ENCODE results near the gene DMRTA1.
A peak's percentile ranks its signal among the peaks of the same experiment; 100 is the strongest.
"Not testable (repeated sequence)": the region's sequence is repeated elsewhere in the genome, so short reads cannot be mapped to it uniquely, and the experiment has no call there.

Gene DMRTA1

GRCh38 chr9:22469928-22470544 is 23.4 kb downstream of the DMRTA1 start:
- peak; percentile 35 for DNase-seq

- DNase-seq = no peak
Observed at GRCh38 chr9:22481566-22481965, 34.9 kb downstream of the DMRTA1 start.

GRCh38 chr9:22483528-22484070 is 37.0 kb downstream of the DMRTA1 start:
- DNase-seq = no peak

GRCh38 chr9:22496197-22496596 is 49.6 kb downstream of the DMRTA1 start:
- DNase-seq = not testable (repeated sequence)

All from kidney glomerular epithelial cell (primary cell).